ENCODE results near the gene SRPRB.

SRPRB gene

GRCh38 chr3:133805702-133806475 is at the start of gene SRPRB:
SRPRB (plus strand) TSS chr3:133805815; CDS start chr3:133805849, 34 bp downstream.
- peak; percentile 92 for DNase-seq (ENCODE audit: extremely low read depth in 1 of 2, low read depth in 1 of 2)

GRCh38 chr3:133756716-133757694 is 48.6 kb upstream of the SRPRB start:
- no peak for DNase-seq (ENCODE audit: extremely low read depth in 1 of 2, low read depth in 1 of 2)

- DNase-seq (ENCODE audit: extremely low read depth in 1 of 2, low read depth in 1 of 2) = no peak
These were observed 47.7 kb upstream of the SRPRB start for GRCh38 chr3:133757701-133758567.

GRCh38 chr3:133758568-133758928 is 47.1 kb upstream of the SRPRB start:
- DNase-seq (ENCODE audit: extremely low read depth in 1 of 2, low read depth in 1 of 2) = no peak

GRCh38 chr3:133758964-133759739 is 46.5 kb upstream of the SRPRB start:
- no peak for DNase-seq (ENCODE audit: extremely low read depth in 1 of 2, low read depth in 1 of 2)

- no peak for DNase-seq (ENCODE audit: extremely low read depth in 1 of 2, low read depth in 1 of 2)
These were observed 45.8 kb upstream of the SRPRB start for GRCh38 chr3:133759740-133760305.

GRCh38 chr3:133760916-133761315 is 44.7 kb upstream of the SRPRB start:
- no peak for DNase-seq (ENCODE audit: extremely low read depth in 1 of 2, low read depth in 1 of 2)

- DNase-seq (ENCODE audit: extremely low read depth in 1 of 2, low read depth in 1 of 2) = no peak
These were observed 43.8 kb upstream of the SRPRB start for GRCh38 chr3:133761605-133762484.

- DNase-seq (ENCODE audit: extremely low read depth in 1 of 2, low read depth in 1 of 2) = no peak
These were observed 43.1 kb upstream of the SRPRB start for GRCh38 chr3:133762539-133762938.

- DNase-seq (ENCODE audit: extremely low read depth in 1 of 2, low read depth in 1 of 2) = no peak
These were observed 41.6 kb upstream of the SRPRB start for GRCh38 chr3:133763797-133764683.

GRCh38 chr3:133765256-133765655 is 40.4 kb upstream of the SRPRB start:
- no peak for DNase-seq (ENCODE audit: extremely low read depth in 1 of 2, low read depth in 1 of 2)

GRCh38 chr3:133767607-133768006 is 38.0 kb upstream of the SRPRB start:
- DNase-seq (ENCODE audit: extremely low read depth in 1 of 2, low read depth in 1 of 2) = no peak

- no peak for DNase-seq (ENCODE audit: extremely low read depth in 1 of 2, low read depth in 1 of 2)
These were observed 36.1 kb upstream of the SRPRB start for GRCh38 chr3:133769536-133769935.

- DNase-seq (ENCODE audit: extremely low read depth in 1 of 2, low read depth in 1 of 2) = no peak
These were observed 31.9 kb upstream of the SRPRB start for GRCh38 chr3:133773732-133774131.

GRCh38 chr3:133775309-133775708 is 30.3 kb upstream of the SRPRB start:
- no peak for DNase-seq (ENCODE audit: extremely low read depth in 1 of 2, low read depth in 1 of 2)

- DNase-seq (ENCODE audit: extremely low read depth in 1 of 2, low read depth in 1 of 2) = no peak
These were observed 29.8 kb upstream of the SRPRB start for GRCh38 chr3:133775835-133776234.

GRCh38 chr3:133776794-133777438 is 28.7 kb upstream of the SRPRB start:
- DNase-seq (ENCODE audit: extremely low read depth in 1 of 2, low read depth in 1 of 2) = no peak
